K562 (cell line): ENCODE measurements around the gene THOC1. TPM values are rescaled to one million over a fixed set of nuclear protein-coding genes. Genes with fewer than 3 reads are reported as not detected.

Experiments used
- ATAC-seq: fragments of 200-7000 bp; cut with Tn5 transposase; 3 replicates; pipeline ENCODE4 v1.9.1; 2020; ENCODE audit warnings: moderate library complexity
- BruUV-seq: library from RNA; stranded (reverse); fragments of 400-500 nt; replicated peaks from 2 replicates; lab custom pipeline; 2021; lab: Mats Ljungman, UMichigan
- CTCF ChIA-PET: fragments of 300-600 bp; formaldehyde crosslinking; extraction: SDS; loops from one replicate; lab custom pipeline; 2021; ENCODE audit warnings: low intra/inter-chr PET ratio; lab: Yijun Ruan, JAX
- POLR2A ChIA-PET: fragments of 300-600, 350-650 bp; sonication (Branson Sonifier 250); formaldehyde crosslinking; extraction: SDS; loops from one replicate; lab custom pipeline; 2021; ENCODE audit warnings: antibody characterized with exemption, inconsistent platforms; lab: Yijun Ruan, JAX
- DNase-seq, 4 experiments: peaks; one replicate each; pipeline versions ENCODE4 v3.0.0 to v3.0.0-alpha.2; 2011 to 2018; ENCODE audit warnings: low spot score in 3 of 4, mixed read lengths in 3 of 4; ENCODE audit errors: extremely low read depth in 1 of 4
- FAIRE-seq: peaks from 2 replicates; lab custom pipeline; 2011; peaks lifted over from hg19 to GRCh38; lab: Jason Lieb, UNC
- H2AFZ ChIP-seq: 2 replicates; pipeline ENCODE4 v1.6.0; 2011; ENCODE audit warnings: low read depth, low read length, control low read depth, inconsistent platforms
- H3K27ac ChIP-seq: fragments of 200-600 bp; 3 replicates; pipeline ENCODE4 v1.8.0; 2011; ENCODE audit warnings: low read depth, mild to moderate bottlenecking, control low read depth, inconsistent platforms, low read length, moderate library complexity, mixed read lengths; ENCODE audit errors: extremely low read depth
- H3K27me3 ChIP-seq, 2 experiments: fragments of 300-600 bp in 1 of 2; 2 replicates in 1 of 2; 3 replicates in 1 of 2; pipeline versions ENCODE4 v1.6.0 to v1.8.0; 2011; ENCODE audit warnings: inconsistent platforms in 2 of 2, low read length in 2 of 2, mild to moderate bottlenecking in 1 of 2, mixed read lengths in 1 of 2, moderate library complexity in 1 of 2; ENCODE audit not compliant: control insufficient read depth in 2 of 2, insufficient read depth in 2 of 2
- H3K36me3 ChIP-seq: fragments of 300-600 bp; 3 replicates; pipeline ENCODE4 v1.8.0; 2011; ENCODE audit warnings: mild to moderate bottlenecking, low read length, inconsistent platforms; ENCODE audit not compliant: control insufficient read depth, insufficient read depth
- H3K4me1 ChIP-seq, 2 experiments: fragments of 200-600 bp in 1 of 2; replicated peaks in 1 of 2; 2 replicates in 1 of 2; 3 replicates in 1 of 2; pipeline versions ENCODE4 v1.5.1 to v1.8.0; 2011; ENCODE audit warnings: inconsistent platforms in 2 of 2, low read length in 2 of 2, mild to moderate bottlenecking in 1 of 2, mixed read lengths in 1 of 2, moderate library complexity in 1 of 2; ENCODE audit not compliant: control insufficient read depth in 2 of 2, insufficient read depth in 2 of 2
- H3K4me2 ChIP-seq: 2 replicates; pipeline ENCODE4 v1.6.1; 2011; ENCODE audit warnings: low read length, control low read depth, inconsistent platforms, mixed read lengths; ENCODE audit not compliant: insufficient read depth
- H3K4me3 ChIP-seq: fragments of 200-600 bp; sonication (generic), shearing (Covaris generic); 2 replicates; pipeline ENCODE4 v1.5.1; 2016; ENCODE audit warnings: control low read depth, inconsistent platforms
- H3K79me2 ChIP-seq: fragments of 200-600 bp; 3 replicates; pipeline ENCODE4 v1.8.0; 2011; ENCODE audit warnings: low read length, inconsistent platforms; ENCODE audit not compliant: control insufficient read depth, insufficient read depth
- H3K9ac ChIP-seq, 2 experiments: 2 replicates each; pipeline versions ENCODE4 v1.6.0 to v1.6.1; 2011; ENCODE audit warnings: low read depth in 2 of 2, low read length in 2 of 2, control low read depth in 1 of 2, inconsistent platforms in 1 of 2, mild to moderate bottlenecking in 1 of 2, mixed read lengths in 1 of 2; ENCODE audit not compliant: insufficient read depth in 1 of 2
- H3K9me1 ChIP-seq: one replicate; pipeline ENCODE4 v1.6.0; 2011; ENCODE audit warnings: inconsistent platforms, mild to moderate bottlenecking, low read length, moderate library complexity; ENCODE audit not compliant: control insufficient read depth, insufficient read depth
- H3K9me3 ChIP-seq: replicated peaks from 2 replicates; pipeline ENCODE4 v1.5.1; 2011; ENCODE audit warnings: low read depth, low read length, inconsistent platforms; ENCODE audit not compliant: control insufficient read depth, insufficient read depth
- H4K20me1 ChIP-seq: replicated peaks from 2 replicates; pipeline ENCODE4 v1.6.1; 2011; ENCODE audit warnings: low read length, inconsistent platforms, mixed read lengths; ENCODE audit not compliant: control insufficient read depth, insufficient read depth
- BRD4 ChIP-seq: fragments of 200-600 bp; sonication (generic); IDR thresholded peaks from 2 replicates; pipeline ENCODE4 v1.6.1; 2017; ENCODE audit warnings: inconsistent platforms
- NFE2 ChIP-seq: IDR thresholded peaks from 2 replicates; pipeline ENCODE4 v1.6.1; 2014; ENCODE audit warnings: antibody characterized with exemption, low read depth
- NFYB ChIP-seq: IDR thresholded peaks from 2 replicates; pipeline ENCODE4 v1.6.1; 2011; ENCODE audit warnings: mild to moderate bottlenecking, moderate library complexity; ENCODE audit not compliant: insufficient read length; ENCODE audit errors: extremely low read depth
- RAD51 ChIP-seq: fragments of 450-650 bp; IDR thresholded peaks from 2 replicates; pipeline ENCODE4 v1.7.1; 2016; ENCODE audit warnings: low read depth, mild to moderate bottlenecking, borderline replicate concordance
- SMAD2 ChIP-seq: fragments of 150-350 bp; IDR thresholded peaks from 2 replicates; pipeline ENCODE4 v1.6.1; 2014; ENCODE audit warnings: low read depth, mild to moderate bottlenecking, low read length
- ZNF431 ChIP-seq: sonication (generic); formaldehyde crosslinking; IDR thresholded peaks from 2 replicates; pipeline ENCODE4 v1.8.0; 2022; ENCODE audit warnings: mild to moderate bottlenecking, missing genetic modification reagents
- ZNF778 ChIP-seq: fragments of 450-650 bp; formaldehyde crosslinking; IDR thresholded peaks from 2 replicates; pipeline ENCODE4 v1.4.0; 2020; ENCODE audit warnings: mild to moderate bottlenecking, moderate library complexity
- WGBS: fragments of 100-300 bp; shearing (Covaris generic); methylation state at CpG from one replicate; pipeline ENCODE4 v1.1.6; 2016; ENCODE audit warnings: low coverage, mixed read lengths; ENCODE audit not compliant: insufficient coverage; ENCODE audit errors: missing lambda C conversion rate; 5-methylcytosine and 5-hydroxymethylcytosine counted together
- in situ Hi-C: fragments of 300-500 bp; cut with MboI; formaldehyde crosslinking; loops from 4 replicates; pipeline ENCODE4 v1.15.0; 2018; ENCODE audit warnings: inconsistent platforms, mixed read lengths
- intact Hi-C: fragments of 100-400 bp; cut with micrococcal nuclease; formaldehyde crosslinking; loops from 2 replicates; pipeline ENCODE4 v1.14.2; 2022
- polyA plus RNA-seq, 8 experiments: library from polyadenylated mRNA; depleted of rRNA in 4 of 8; stranded (reverse) in 5 of 8; unstranded in 3 of 8; fragments of >200 nt; fragmentation: Nextera tagmentation in 2 of 8; fragmentation: Illumina TruSeq in 1 of 8; extraction: Ambion mirVana in 2 of 8; extraction: Trizol in 1 of 8; gene quantifications; 2 replicates each; pipeline versions ENCODE4 v1.2.1 to v1.2.3, GENCODE V29; 2011 to 2014; ENCODE audit warnings: inconsistent platforms in 1 of 8, missing spikeins in 1 of 8
- total RNA-seq, 7 experiments: library from RNA; depleted of rRNA in 6 of 7; stranded (reverse); fragments of >200 nt in 6 of 7; fragmentation: Illumina TruSeq in 2 of 7; extraction: Trizol in 2 of 7; gene quantifications; 2 replicates each; pipeline versions ENCODE4 v1.2.1 to v1.2.3, GENCODE V29; 2011 to 2021; ENCODE audit warnings: low replicate concordance in 1 of 7
- TF ChIP-seq, protein P1 (sequence below): sonication (generic); formaldehyde crosslinking; IDR thresholded peaks from 2 replicates; pipeline ENCODE4 v1.9.0; 2022; ENCODE audit warnings: mild to moderate bottlenecking, missing genetic modification reagents
- TF ChIP-seq, protein P2 (sequence below): fragments of 450-650 bp; formaldehyde crosslinking; IDR thresholded peaks from 2 replicates; pipeline ENCODE4 v1.4.0; 2020; ENCODE audit warnings: mild to moderate bottlenecking, mixed read lengths
- TF ChIP-seq, protein P3 (sequence below): sonication (generic); formaldehyde crosslinking; IDR thresholded peaks from 2 replicates; pipeline ENCODE4 v1.5.0; 2020; ENCODE audit warnings: missing genetic modification reagents
- TF ChIP-seq, protein P4 (sequence below): sonication (generic); formaldehyde crosslinking; IDR thresholded peaks from 2 replicates; pipeline ENCODE4 v1.8.0; 2023; ENCODE audit warnings: mild to moderate bottlenecking, missing genetic modification reagents
- TF ChIP-seq, protein P5 (sequence below): sonication (generic); formaldehyde crosslinking; IDR thresholded peaks from 2 replicates; pipeline ENCODE4 v1.8.1; 2022; ENCODE audit warnings: missing genetic modification reagents

Gene THOC1
- total and polyA plus RNA-seq, 9 of the 15 experiments (the other 6 are each of a cell fraction or from before 2014, with no cell fraction given), result 71.1 to 143 (median 107) TPM

DNA sequence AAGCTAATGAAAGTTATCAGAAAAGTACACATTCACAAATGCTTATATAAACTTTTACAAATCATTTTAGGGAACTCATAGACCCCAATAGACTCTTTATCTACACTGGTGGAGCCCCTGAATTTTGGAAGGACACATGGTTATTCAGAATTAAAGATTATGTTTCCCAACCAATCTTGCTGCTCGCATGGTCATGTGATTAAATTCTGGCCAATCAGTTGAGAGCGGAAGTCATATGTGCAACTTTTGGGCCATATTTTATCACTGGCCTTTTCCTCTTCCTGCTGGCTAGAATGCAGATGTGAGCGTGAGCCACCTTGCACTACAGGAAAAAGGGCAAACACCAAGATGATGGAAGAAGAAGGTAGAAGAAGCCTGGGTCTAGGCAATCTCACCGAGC is 19.8 kb downstream of the THOC1 start:
- Histone ChIP-seq H3K4me1 (no peaks in the 10 kb centered on the region), H3K79me2 (no peaks in the 10 kb centered on the region), H4K20me1 (no peaks in the 10 kb centered on the region), H3K9me3 (no peaks in the 10 kb centered on the region), H3K4me3 (no peak overlapping the region), H3K36me3 (peaks cover 83% of the 10 kb centered on the region), H3K9me1 (no peaks in the 10 kb centered on the region), H2AFZ (no peak overlapping the region), H3K27ac (no peak overlapping the region), H3K27me3 (no peaks in the 10 kb centered on the region), H3K4me2 (no peak overlapping the region), H3K9ac (no peak overlapping the region)
- no peak for ATAC-seq
- POLR2A ChIA-PET, result no interaction called here
- CTCF ChIA-PET, result no interaction called here
- TF ChIP-seq, protein P1, sequence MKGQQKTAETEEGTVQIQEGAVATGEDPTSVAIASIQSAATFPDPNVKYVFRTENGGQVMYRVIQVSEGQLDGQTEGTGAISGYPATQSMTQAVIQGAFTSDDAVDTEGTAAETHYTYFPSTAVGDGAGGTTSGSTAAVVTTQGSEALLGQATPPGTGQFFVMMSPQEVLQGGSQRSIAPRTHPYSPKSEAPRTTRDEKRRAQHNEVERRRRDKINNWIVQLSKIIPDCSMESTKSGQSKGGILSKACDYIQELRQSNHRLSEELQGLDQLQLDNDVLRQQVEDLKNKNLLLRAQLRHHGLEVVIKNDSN (CRISPR knock-in tag), result peak; percentile 21; the same call in 1 of the 2 replicates
- TF ChIP-seq, protein P2, sequence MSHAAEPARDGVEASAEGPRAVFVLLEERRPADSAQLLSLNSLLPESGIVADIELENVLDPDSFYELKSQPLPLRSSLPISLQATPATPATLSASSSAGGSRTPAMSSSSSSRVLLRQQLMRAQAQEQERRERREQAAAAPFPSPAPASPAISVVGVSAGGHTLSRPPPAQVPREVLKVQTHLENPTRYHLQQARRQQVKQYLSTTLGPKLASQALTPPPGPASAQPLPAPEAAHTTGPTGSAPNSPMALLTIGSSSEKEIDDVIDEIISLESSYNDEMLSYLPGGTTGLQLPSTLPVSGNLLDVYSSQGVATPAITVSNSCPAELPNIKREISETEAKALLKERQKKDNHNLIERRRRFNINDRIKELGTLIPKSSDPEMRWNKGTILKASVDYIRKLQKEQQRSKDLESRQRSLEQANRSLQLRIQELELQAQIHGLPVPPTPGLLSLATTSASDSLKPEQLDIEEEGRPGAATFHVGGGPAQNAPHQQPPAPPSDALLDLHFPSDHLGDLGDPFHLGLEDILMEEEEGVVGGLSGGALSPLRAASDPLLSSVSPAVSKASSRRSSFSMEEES (CRISPR knock-in tag), result peak; percentile 82
- TF ChIP-seq NFE2, result no peak
- TF ChIP-seq SMAD2, result no peak
- TF ChIP-seq, protein P3, sequence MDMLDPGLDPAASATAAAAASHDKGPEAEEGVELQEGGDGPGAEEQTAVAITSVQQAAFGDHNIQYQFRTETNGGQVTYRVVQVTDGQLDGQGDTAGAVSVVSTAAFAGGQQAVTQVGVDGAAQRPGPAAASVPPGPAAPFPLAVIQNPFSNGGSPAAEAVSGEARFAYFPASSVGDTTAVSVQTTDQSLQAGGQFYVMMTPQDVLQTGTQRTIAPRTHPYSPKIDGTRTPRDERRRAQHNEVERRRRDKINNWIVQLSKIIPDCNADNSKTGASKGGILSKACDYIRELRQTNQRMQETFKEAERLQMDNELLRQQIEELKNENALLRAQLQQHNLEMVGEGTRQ (CRISPR knock-in tag), result peak; percentile 22; the same call in 1 of the 2 replicates
- peak; percentile 74 for TF ChIP-seq NFYB
- no peak for TF ChIP-seq ZNF778 (CRISPR knock-in tag)
- TF ChIP-seq, protein P4, sequence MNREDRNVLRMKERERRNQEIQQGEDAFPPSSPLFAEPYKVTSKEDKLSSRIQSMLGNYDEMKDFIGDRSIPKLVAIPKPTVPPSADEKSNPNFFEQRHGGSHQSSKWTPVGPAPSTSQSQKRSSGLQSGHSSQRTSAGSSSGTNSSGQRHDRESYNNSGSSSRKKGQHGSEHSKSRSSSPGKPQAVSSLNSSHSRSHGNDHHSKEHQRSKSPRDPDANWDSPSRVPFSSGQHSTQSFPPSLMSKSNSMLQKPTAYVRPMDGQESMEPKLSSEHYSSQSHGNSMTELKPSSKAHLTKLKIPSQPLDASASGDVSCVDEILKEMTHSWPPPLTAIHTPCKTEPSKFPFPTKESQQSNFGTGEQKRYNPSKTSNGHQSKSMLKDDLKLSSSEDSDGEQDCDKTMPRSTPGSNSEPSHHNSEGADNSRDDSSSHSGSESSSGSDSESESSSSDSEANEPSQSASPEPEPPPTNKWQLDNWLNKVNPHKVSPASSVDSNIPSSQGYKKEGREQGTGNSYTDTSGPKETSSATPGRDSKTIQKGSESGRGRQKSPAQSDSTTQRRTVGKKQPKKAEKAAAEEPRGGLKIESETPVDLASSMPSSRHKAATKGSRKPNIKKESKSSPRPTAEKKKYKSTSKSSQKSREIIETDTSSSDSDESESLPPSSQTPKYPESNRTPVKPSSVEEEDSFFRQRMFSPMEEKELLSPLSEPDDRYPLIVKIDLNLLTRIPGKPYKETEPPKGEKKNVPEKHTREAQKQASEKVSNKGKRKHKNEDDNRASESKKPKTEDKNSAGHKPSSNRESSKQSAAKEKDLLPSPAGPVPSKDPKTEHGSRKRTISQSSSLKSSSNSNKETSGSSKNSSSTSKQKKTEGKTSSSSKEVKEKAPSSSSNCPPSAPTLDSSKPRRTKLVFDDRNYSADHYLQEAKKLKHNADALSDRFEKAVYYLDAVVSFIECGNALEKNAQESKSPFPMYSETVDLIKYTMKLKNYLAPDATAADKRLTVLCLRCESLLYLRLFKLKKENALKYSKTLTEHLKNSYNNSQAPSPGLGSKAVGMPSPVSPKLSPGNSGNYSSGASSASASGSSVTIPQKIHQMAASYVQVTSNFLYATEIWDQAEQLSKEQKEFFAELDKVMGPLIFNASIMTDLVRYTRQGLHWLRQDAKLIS, result no peak
- TF ChIP-seq, protein P5, sequence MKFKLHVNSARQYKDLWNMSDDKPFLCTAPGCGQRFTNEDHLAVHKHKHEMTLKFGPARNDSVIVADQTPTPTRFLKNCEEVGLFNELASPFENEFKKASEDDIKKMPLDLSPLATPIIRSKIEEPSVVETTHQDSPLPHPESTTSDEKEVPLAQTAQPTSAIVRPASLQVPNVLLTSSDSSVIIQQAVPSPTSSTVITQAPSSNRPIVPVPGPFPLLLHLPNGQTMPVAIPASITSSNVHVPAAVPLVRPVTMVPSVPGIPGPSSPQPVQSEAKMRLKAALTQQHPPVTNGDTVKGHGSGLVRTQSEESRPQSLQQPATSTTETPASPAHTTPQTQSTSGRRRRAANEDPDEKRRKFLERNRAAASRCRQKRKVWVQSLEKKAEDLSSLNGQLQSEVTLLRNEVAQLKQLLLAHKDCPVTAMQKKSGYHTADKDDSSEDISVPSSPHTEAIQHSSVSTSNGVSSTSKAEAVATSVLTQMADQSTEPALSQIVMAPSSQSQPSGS (CRISPR knock-in tag), result no peak
- TF ChIP-seq RAD51, result peak; percentile 28; the same call in 1 of the 2 replicates
- TF ChIP-seq ZNF431, result no peak
- TF ChIP-seq BRD4, result no peak
- 94% methylated on average over 4 of the region's 4 CpGs for WGBS
- FAIRE-seq, result no peak
- DNase-seq, result peak in 2 of 4 experiments; percentile 44 to 45
- in situ Hi-C loops, result no loop called here
- no TSS peak for BruUV-seq
- intact Hi-C loops, result no loop called here
